Thyroid gland (tissue), 4 donors: Measurements from ENCODE around the gene REEP1.

Source experiments
- CTCF ChIP-seq, 6 experiments: fragments of 200-600 bp in 3 of 6; fragments of 450-650 bp in 3 of 6; sonication (generic) in 3 of 6; IDR thresholded peaks; one replicate each; pipeline ENCODE4 v1.5.1; 2016 to 2019; ENCODE audit warnings: antibody characterized with exemption in 6 of 6, mild to moderate bottlenecking in 2 of 6, inconsistent platforms in 1 of 6, moderate library complexity in 1 of 6
- POLR2A ChIP-seq, 2 donors: fragments of 450-650 bp; IDR thresholded peaks; one replicate each; pipeline ENCODE4 v1.6.1; 2017; ENCODE audit warnings: antibody characterized with exemption in 2 of 2, mild to moderate bottlenecking in 2 of 2, moderate library complexity in 1 of 2

DNA sequence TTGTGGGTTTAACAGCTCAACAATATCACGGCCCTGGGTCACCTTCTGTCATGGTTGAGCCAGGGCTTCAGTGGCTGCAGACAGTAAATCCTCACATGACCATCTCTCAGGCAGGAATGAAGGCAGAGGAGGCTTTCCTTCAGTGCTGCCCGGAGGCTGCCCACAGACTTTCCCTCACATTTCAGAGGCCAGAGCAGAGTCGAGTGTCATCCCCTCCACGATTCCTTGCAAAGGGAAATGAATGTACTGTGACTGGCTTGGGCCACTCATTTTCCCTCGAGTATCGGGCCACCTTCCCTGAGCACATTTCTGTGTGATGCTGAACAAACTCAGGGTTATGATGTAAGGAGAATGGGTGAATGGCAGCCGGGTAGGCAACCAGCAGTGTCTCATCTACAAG, 10.0 kb upstream of the REEP1 start:
- TF ChIP-seq CTCF (IDR thresholded peaks at IDR 0.05) (no peak), POLR2A (IDR thresholded peaks at IDR 0.05) (no peak)
